ENCODE data around the gene RALGAPA2. TPM values are rescaled to one million over a fixed set of nuclear protein-coding genes. Genes with fewer than 3 reads are reported as not detected.

RALGAPA2 gene
- total RNA-seq, 1 donor from 2014 or later: 21.0 TPM

- no peak for TF ChIP-seq CTCF (IDR thresholded peaks at IDR 0.05; ENCODE audit: borderline replicate concordance)
- intact Hi-C loops (cut with micrococcal nuclease): no loop called here
- no peaks in the 10 kb centered on the region for H3K4me1 ChIP-seq
- H3K36me3 ChIP-seq: no peaks in the 10 kb centered on the region
- DNase-seq: no peak
- H3K27ac ChIP-seq (replicated peaks): no peak overlapping the region
- H3K4me3 ChIP-seq: no peak overlapping the region
- H3K27me3 ChIP-seq (ENCODE audit: low read depth): no peaks in the 10 kb centered on the region
- peaks cover 3% of the 10 kb centered on the region for H3K9me3 ChIP-seq (replicated peaks)
Observed at GRCh38 chr20:20699917-20700316, 12.5 kb downstream of the RALGAPA2 start.

GRCh38 chr20:20699144-20699543 lies 13.3 kb downstream of the RALGAPA2 start:
- peaks cover 3% of the 10 kb centered on the region for H3K9me3 ChIP-seq (replicated peaks)
- no peaks in the 10 kb centered on the region for H3K4me1 ChIP-seq
- no peaks in the 10 kb centered on the region for H3K27me3 ChIP-seq (ENCODE audit: low read depth)
- H3K36me3 ChIP-seq: no peaks in the 10 kb centered on the region
- DNase-seq: no peak
- no peak for TF ChIP-seq CTCF (IDR thresholded peaks at IDR 0.05; ENCODE audit: borderline replicate concordance)
- no peak overlapping the region for H3K4me3 ChIP-seq
- H3K27ac ChIP-seq (replicated peaks): no peak overlapping the region
- intact Hi-C loops (cut with micrococcal nuclease): no loop called here

GRCh38 chr20:20697325-20697845 lies 15.1 kb downstream of the RALGAPA2 start:
- no peaks in the 10 kb centered on the region for H3K27me3 ChIP-seq (ENCODE audit: low read depth)
- peaks cover 3% of the 10 kb centered on the region for H3K9me3 ChIP-seq (replicated peaks)
- H3K27ac ChIP-seq (replicated peaks): no peak overlapping the region
- peaks cover 10% of the 10 kb centered on the region for H3K4me1 ChIP-seq
- no peak overlapping the region for H3K4me3 ChIP-seq
- TF ChIP-seq CTCF (IDR thresholded peaks at IDR 0.05; ENCODE audit: borderline replicate concordance): no peak
- DNase-seq: no peak
- no peaks in the 10 kb centered on the region for H3K36me3 ChIP-seq
- intact Hi-C loops (cut with micrococcal nuclease): no loop called here

GRCh38 chr20:20695250-20695816 lies 17.1 kb downstream of the RALGAPA2 start:
- H3K4me3 ChIP-seq: no peak overlapping the region
- peaks cover 3% of the 10 kb centered on the region for H3K9me3 ChIP-seq (replicated peaks)
- H3K27me3 ChIP-seq (ENCODE audit: low read depth): no peaks in the 10 kb centered on the region
- DNase-seq: no peak
- no peak for TF ChIP-seq CTCF (IDR thresholded peaks at IDR 0.05; ENCODE audit: borderline replicate concordance)
- intact Hi-C loops (cut with micrococcal nuclease): no loop called here
- peaks cover 28% of the 10 kb centered on the region for H3K4me1 ChIP-seq
- no peaks in the 10 kb centered on the region for H3K36me3 ChIP-seq
- no peak overlapping the region for H3K27ac ChIP-seq (replicated peaks)

GRCh38 chr20:20694591-20694990 lies 17.9 kb downstream of the RALGAPA2 start:
- Histone ChIP-seq H3K27ac (replicated peaks) (no peak overlapping the region), H3K36me3 (no peaks in the 10 kb centered on the region), H3K4me3 (no peak overlapping the region), H3K27me3 (ENCODE audit: low read depth) (no peaks in the 10 kb centered on the region), H3K9me3 (replicated peaks) (no peaks in the 10 kb centered on the region), H3K4me1 (peaks cover 35% of the 10 kb centered on the region)
- DNase-seq: no peak
- no peak for TF ChIP-seq CTCF (IDR thresholded peaks at IDR 0.05; ENCODE audit: borderline replicate concordance)
- intact Hi-C loops (cut with micrococcal nuclease): no loop called here
